ENCODE data around the gene MYDGF.

GRCh38 chr19:4656102-4656501 lies 14.0 kb downstream of the MYDGF start:
- TF ChIP-seq EZH2 (IDR thresholded peaks at IDR 0.05) (no peak), POLR2AphosphoS5 (IDR thresholded peaks at IDR 0.05; ENCODE audit: borderline replicate concordance, low read depth, low read length) (no peak)

All from SK-N-MC (cell line).